Cardiac muscle cell (in vitro differentiated cells and primary cell): ENCODE results near the gene FSTL4. TPM values are rescaled to one million over a fixed set of nuclear protein-coding genes. Genes with fewer than 3 reads are reported as not detected.

Experiments
- DNase-seq, 2 donors: peaks; one replicate each; pipeline versions ENCODE4 v3.0.0 to v3.0.0-alpha.2; 2010 to 2017; ENCODE audit warnings: low read depth in 1 of 2, low spot score in 1 of 2
- H3K27ac ChIP-seq: fragments of 200-600 bp; sonication (generic); 2 replicates; pipeline ENCODE4 v1.5.1; 2016
- H3K27me3 ChIP-seq: fragments of 200-600 bp; sonication (generic); 2 replicates; pipeline ENCODE4 v1.6.0; 2016; ENCODE audit warnings: control low read depth
- H3K36me3 ChIP-seq: fragments of 200-600 bp; sonication (generic); 2 replicates; pipeline ENCODE4 v1.5.1; 2016; ENCODE audit warnings: control low read depth
- H3K4me1 ChIP-seq: fragments of 200-600 bp; sonication (generic); 2 replicates; pipeline ENCODE4 v1.8.1; 2017; ENCODE audit warnings: low read depth, mild to moderate bottlenecking, mixed run types
- H3K4me3 ChIP-seq: fragments of 200-600 bp; sonication (generic); 2 replicates; pipeline ENCODE4 v1.5.1; 2016; ENCODE audit warnings: mild to moderate bottlenecking
- H3K9me3 ChIP-seq: fragments of 200-600 bp; sonication (generic); 2 replicates; pipeline ENCODE4 v1.5.1; 2017; ENCODE audit warnings: low read depth, mild to moderate bottlenecking, control low read depth
- CTCF ChIP-seq: IDR thresholded peaks from 2 replicates; pipeline ENCODE4 v1.5.1; 2012; ENCODE audit warnings: low read depth, mild to moderate bottlenecking, low read length
- polyA plus RNA-seq: library from polyadenylated mRNA; unstranded; fragments of >200 nt; fragmentation: Nextera tagmentation; extraction: Ambion mirVana; gene quantifications from 2 replicates; pipeline ENCODE4 v1.2.1, GENCODE V29; 2016
- total RNA-seq: library from RNA; depleted of rRNA; stranded (reverse); fragments of >200 nt; gene quantifications from 2 replicates; pipeline ENCODE4 v1.2.3, GENCODE V29; 2016

FSTL4 gene
- total and polyA plus RNA-seq, 2 experiments from 2014 or later, result 0.06 TPM; not detected in 1

- H3K4me1 ChIP-seq, result no peaks in the 10 kb centered on the region
- DNase-seq, result no peak
- H3K36me3 ChIP-seq, result no peaks in the 10 kb centered on the region
- H3K27me3 ChIP-seq, result no peaks in the 10 kb centered on the region
- H3K27ac ChIP-seq, result no peak overlapping the region
- no peak overlapping the region for H3K4me3 ChIP-seq
- no peak for TF ChIP-seq CTCF
- H3K9me3 ChIP-seq, result no peaks in the 10 kb centered on the region
These were observed 180.9 kb downstream of the FSTL4 start for GRCh38 chr5:133431326-133431865.

- TF ChIP-seq CTCF, result no peak
- Histone ChIP-seq H3K27ac (no peak overlapping the region), H3K4me1 (no peaks in the 10 kb centered on the region), H3K27me3 (no peaks in the 10 kb centered on the region), H3K9me3 (no peaks in the 10 kb centered on the region), H3K4me3 (no peak overlapping the region), H3K36me3 (no peaks in the 10 kb centered on the region)
- DNase-seq, result no peak
These were observed 182.2 kb downstream of the FSTL4 start for GRCh38 chr5:133430095-133430494.

GRCh38 chr5:133429046-133429445, 183.3 kb downstream of the FSTL4 start:
- Histone ChIP-seq H3K4me1 (no peaks in the 10 kb centered on the region), H3K27ac (no peak overlapping the region), H3K4me3 (no peak overlapping the region), H3K36me3 (no peaks in the 10 kb centered on the region), H3K9me3 (no peaks in the 10 kb centered on the region), H3K27me3 (no peaks in the 10 kb centered on the region)
- no peak for TF ChIP-seq CTCF
- DNase-seq, result no peak

GRCh38 chr5:133428072-133428660, 184.2 kb downstream of the FSTL4 start:
- Histone ChIP-seq H3K36me3 (no peaks in the 10 kb centered on the region), H3K27me3 (no peaks in the 10 kb centered on the region), H3K4me1 (no peaks in the 10 kb centered on the region), H3K9me3 (no peaks in the 10 kb centered on the region), H3K27ac (no peak overlapping the region), H3K4me3 (no peak overlapping the region)
- no peak for DNase-seq
- TF ChIP-seq CTCF, result no peak

GRCh38 chr5:133427121-133427777, 185.1 kb downstream of the FSTL4 start:
- no peaks in the 10 kb centered on the region for H3K4me1 ChIP-seq
- H3K9me3 ChIP-seq, result no peaks in the 10 kb centered on the region
- DNase-seq, result peak in 1 of 2 donors; percentile 12
- no peak for TF ChIP-seq CTCF
- H3K36me3 ChIP-seq, result no peaks in the 10 kb centered on the region
- H3K27ac ChIP-seq, result no peak overlapping the region
- H3K27me3 ChIP-seq, result no peaks in the 10 kb centered on the region
- H3K4me3 ChIP-seq, result no peak overlapping the region
